GM18867 (cell line): ENCODE data around the gene MARCHF6.

Source experiments
- ATAC-seq: cut with Tn5 transposase; IDR thresholded peaks from one replicate; pipeline ENCODE4 v1.9.1; 2021; ENCODE audit warnings: mild to moderate bottlenecking, moderate library complexity; ENCODE audit not compliant: unreplicated experiment

MARCHF6 gene, protein sequence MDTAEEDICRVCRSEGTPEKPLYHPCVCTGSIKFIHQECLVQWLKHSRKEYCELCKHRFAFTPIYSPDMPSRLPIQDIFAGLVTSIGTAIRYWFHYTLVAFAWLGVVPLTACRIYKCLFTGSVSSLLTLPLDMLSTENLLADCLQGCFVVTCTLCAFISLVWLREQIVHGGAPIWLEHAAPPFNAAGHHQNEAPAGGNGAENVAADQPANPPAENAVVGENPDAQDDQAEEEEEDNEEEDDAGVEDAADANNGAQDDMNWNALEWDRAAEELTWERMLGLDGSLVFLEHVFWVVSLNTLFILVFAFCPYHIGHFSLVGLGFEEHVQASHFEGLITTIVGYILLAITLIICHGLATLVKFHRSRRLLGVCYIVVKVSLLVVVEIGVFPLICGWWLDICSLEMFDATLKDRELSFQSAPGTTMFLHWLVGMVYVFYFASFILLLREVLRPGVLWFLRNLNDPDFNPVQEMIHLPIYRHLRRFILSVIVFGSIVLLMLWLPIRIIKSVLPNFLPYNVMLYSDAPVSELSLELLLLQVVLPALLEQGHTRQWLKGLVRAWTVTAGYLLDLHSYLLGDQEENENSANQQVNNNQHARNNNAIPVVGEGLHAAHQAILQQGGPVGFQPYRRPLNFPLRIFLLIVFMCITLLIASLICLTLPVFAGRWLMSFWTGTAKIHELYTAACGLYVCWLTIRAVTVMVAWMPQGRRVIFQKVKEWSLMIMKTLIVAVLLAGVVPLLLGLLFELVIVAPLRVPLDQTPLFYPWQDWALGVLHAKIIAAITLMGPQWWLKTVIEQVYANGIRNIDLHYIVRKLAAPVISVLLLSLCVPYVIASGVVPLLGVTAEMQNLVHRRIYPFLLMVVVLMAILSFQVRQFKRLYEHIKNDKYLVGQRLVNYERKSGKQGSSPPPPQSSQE

GRCh38 chr5:10353241-10354047 lies at the start of gene MARCHF6:
Gene MARCHF6 (plus strand): TSS chr5:10353695. CDS start chr5:10353899, 204 bp downstream.
- peak; percentile 85 for ATAC-seq

DNA sequence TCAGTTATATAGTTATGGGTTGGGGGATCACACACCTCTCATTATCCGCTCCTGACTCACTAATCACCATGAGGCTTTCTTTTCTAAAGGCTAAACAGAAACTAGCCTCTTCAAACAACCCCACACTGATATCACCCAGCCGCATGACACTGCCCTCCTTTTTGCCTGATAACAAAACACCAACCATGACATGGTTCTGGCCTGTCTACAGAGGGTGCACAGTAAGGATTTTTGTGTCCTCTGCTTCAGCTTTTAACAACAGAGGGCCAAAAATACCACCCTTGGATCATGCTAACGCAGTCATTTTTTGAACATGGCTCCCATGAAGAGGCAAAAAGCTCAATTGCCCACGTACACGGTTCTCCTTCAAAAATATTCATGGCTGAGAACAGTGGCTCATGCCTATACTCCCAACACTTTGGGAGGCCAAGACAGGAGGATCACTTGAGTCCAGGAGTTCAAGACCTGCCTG lies 49.8 kb upstream of the MARCHF6 start:
- no peak for ATAC-seq

- no peak for ATAC-seq
Observed at GRCh38 chr5:10304932-10305331, 48.6 kb upstream of the MARCHF6 start.

DNA sequence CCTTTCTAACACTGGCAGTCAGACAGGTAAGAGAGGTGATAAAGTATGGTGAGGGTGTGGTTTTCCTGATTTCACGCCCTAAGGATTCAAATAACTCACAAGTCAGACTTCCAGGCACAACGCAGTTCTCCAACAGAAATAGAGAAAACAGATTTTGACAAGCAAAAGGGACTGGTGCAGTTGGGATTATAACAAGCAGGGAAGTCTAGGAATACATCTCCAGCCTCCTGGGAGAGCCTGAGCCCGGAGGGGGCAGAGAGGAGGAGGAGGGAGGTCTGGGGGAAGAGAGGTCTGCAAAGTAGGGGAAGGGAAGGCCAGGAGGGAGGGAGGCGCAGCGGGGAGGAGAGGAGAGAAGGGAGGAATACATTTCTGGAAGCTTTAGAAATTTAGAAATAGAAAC lies 47.4 kb upstream of the MARCHF6 start:
- ATAC-seq = no peak

- no peak for ATAC-seq
Observed at GRCh38 chr5:10306806-10307205, 46.7 kb upstream of the MARCHF6 start.

DNA sequence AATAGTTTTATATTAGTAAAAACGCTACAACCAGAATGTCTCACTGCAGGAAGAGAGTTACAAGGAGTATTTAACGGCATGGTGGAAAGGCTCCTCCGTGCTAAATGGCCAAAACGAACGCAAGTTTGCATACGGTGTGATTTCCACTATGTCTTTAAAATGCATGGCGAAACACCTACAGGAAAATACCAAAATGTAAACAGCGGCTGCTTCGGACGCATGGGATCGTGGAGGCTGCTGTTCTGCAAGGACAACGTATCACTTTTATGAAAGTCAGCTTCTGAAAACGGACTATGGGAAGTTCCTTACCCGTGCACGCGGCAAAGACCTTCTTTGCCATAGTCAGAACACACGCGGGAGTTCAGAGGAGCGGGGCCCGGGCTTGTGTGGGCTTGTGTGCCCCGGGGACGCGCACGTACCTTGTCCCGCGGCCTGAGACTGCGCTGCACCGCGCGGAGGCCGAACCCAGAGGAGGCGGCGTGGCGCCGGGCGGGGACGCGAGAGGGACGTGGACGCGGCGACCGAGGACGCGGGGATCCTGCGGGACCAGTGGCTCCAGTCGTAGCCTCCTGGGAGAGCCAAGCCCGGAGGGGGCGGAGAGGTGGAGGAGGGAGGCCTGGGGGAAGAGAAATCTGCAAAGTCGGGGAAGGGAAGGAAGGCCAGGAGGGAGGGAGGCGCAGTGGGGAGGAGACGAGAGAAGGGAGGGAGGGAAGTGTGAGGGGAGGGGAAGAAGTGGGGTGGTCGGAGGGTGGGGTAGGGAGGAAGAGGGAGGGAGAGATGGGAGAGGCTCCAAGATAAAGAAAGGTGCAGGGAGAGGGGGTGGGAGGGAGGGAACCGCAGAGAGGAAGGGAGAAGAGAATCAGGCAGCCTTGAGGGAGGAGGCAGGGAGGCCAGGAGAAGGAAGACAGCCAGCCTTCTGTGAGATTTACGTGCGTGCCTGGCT lies 46.0 kb upstream of the MARCHF6 start, which contains the start of gene CMBL:
Gene CMBL, minus strand, starts transcription at position 697 of the 943 bp plus-strand sequence. CDS start 17,140 bp downstream, outside the sequence.
- ATAC-seq = peak; percentile 90

DNA sequence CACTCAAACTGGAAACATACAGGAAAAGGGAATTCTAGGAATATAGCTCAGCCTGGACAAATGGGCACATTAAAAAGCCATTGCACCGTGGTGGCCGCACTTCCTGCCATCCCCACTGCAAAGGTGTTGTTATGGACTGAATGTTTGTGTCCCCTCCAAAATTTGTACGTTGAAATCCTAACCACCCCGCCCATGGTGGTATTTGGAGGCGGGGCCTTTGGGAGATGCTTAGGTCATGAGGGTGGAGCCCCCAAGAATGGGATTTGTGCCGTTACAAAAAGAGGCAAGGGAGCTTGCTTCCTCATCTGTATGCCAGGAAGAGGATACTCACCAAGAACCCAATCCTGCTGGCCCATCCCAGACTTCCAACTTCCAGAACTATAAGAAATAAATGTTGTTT lies 44.7 kb upstream of the MARCHF6 start:
- ATAC-seq = no peak

GRCh38 chr5:10310066-10310779 lies 43.3 kb upstream of the MARCHF6 start:
- ATAC-seq = no peak

DNA sequence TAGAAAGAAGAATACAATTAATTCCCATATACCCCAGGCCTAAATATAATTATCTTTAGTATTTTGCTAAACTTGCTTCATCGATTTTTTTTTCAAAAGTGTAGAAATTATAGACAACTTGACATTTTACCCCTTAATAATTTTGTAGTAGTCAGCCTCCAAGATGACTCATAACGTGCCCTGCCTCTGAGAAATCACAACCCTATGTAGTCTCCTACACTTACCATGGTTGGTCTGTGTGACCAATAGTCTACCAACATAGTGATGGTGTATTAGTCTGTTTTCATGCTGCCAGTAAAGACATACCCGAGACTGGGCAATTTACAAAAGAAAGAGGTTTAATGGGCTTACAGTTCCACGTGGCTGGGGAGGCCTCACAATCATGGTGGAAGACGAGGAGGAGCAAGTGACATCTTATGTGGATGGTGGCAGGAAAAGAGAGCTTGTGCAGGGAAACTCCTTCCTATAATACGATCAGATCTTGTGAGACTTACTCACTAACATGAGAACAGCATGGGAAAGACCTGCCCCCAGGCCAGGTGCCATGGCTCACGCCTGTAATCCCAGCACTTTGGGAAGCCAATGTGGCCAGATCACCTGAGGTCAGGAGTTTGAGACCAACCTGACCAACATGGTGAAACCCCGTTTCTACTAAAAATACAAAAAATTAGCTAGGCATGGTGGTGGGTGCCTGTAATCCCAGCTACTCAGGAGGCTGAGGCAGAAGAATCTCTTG lies 42.5 kb upstream of the MARCHF6 start:
- ATAC-seq = peak; percentile 65

DNA sequence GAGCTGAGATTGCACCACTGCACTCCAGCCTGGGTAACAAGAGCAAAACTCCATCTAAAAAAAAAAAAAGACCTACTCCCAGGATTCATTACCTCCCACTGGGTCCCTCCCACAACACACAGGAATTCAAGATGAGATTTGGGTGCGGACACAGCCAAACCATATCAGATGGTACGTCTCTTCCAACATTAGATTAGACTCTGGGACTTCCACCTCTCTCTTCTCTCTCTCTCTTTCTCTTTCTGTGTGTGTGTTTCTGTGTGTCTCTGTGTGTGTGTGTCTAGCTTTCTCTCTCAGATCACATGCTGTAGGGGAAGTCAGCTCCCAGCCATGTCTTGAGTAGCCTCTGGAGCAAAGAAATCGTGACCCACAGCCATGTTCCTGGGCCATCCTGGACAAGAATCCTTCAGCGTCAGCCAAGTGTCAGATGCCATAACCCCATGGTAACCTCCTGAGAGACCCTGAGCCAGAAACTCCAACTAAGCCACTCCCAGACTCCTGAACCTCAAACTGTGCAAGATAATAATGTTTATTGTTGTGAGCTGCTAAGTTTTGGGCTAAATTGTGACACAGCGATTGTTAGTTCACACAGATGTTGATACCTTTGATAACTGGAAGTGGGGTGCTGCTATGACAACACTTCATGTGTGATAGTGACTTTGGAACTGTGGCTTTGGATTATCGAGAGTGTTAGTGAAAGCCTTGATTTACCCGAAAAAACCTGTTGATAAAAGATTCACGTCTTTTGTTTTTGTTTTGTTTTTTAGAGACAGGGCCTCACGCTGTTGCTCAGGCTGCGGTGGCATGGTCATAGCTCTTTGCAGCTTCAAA lies 41.7 kb upstream of the MARCHF6 start:
- no peak for ATAC-seq

DNA sequence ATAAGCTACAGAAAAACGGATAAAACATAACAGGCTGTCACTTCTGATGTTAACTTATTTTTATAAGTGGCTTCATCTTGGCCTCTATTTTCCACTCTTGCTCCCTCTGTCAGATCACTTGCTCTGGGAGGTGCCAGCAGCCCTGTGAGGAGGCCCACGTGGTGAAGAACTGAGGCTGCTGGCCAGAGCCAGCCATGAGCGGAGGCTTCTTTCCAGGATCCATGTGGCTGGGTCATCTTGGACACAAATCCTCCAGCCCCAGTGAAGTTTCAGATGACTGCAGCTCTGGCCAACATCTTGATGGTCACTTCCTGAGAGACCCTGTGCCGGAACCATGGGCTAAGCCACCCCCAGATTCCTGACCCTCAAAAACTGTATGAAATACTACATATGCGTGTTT lies 38.3 kb upstream of the MARCHF6 start:
- ATAC-seq = no peak

- no peak for ATAC-seq
Observed at GRCh38 chr5:10315824-10316509, 37.5 kb upstream of the MARCHF6 start.

- peak; percentile 71 for ATAC-seq
Observed at GRCh38 chr5:10317825-10318682, 35.4 kb upstream of the MARCHF6 start.

DNA sequence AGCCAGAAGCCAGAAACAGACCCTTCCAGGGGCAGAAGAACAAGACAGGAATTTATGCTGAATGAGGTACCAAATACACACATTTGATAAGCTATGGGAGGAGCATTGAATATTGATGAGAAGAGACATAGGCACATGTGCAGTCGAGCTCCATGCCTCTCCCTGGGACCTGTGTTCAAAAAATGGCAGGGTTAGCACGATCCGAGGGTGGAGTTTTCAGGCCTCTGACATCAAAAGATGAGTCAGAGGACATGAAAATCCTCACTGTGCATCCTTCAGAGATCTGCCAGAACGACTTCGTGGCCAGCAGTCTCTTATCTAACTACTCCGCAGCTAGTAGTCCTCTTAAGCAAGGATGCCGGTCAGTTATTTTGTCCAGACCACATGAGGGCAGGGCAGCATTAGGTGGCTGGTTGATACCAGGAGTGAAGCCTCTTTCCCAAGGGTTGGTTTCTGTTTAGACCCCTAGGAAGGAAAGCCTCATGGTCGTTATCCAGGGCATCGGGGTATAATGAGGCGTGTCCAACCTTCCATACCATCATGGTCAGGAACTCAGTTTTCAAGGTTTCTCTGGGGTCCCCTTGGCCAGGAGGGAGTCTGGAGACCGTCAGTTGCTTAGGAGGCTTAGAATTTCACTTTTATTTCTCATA lies 34.2 kb upstream of the MARCHF6 start:
- ATAC-seq = no peak

DNA sequence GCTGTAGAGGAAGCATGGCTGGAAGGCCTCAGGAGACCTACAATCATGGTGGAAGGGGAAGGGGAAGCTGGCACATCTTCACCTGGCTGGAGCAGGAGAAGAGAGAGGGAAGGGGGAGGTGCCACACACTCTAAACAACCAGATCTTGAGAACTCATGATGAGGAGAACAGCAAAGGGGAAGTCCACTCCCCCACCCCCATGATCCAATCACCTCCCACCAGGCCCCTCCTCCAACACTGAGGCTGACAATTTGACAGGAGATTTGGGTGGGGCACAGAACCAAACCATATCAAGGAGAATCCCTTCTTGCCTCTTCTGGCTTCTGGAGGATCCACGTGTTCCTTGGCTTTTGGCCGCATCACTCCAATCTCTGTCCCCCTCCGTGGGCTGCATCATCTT lies 32.7 kb upstream of the MARCHF6 start:
- no peak for ATAC-seq
